RWPE2 (cell line): ENCODE measurements around the gene IRF7.

Source experiments
- ATAC-seq: fragments of 200-7000 bp; cut with Tn5 transposase; 3 replicates; pipeline ENCODE4 v1.9.1; 2021; ENCODE audit warnings: low read depth
- DNase-seq: peaks from one replicate; pipeline ENCODE4 v3.0.0-alpha.2; 2020; ENCODE audit warnings: low spot score
- H3K27ac ChIP-seq: fragments of 450-650 bp; 2 replicates; pipeline ENCODE4 v1.5.1; 2017; ENCODE audit warnings: mild to moderate bottlenecking; ENCODE audit not compliant: poor library complexity, severe bottlenecking
- H3K27me3 ChIP-seq: fragments of 250-450 bp; sonication (Bioruptor Pico); 2 replicates; pipeline ENCODE4 v1.5.1; 2021; ENCODE audit warnings: mild to moderate bottlenecking, moderate library complexity; ENCODE audit not compliant: insufficient read depth, poor library complexity, severe bottlenecking
- H3K36me3 ChIP-seq: fragments of 250-450 bp; sonication (Bioruptor Pico); 2 replicates; pipeline ENCODE4 v1.5.1; 2020; ENCODE audit warnings: low read depth, mild to moderate bottlenecking, moderate library complexity
- H3K4me1 ChIP-seq: fragments of 250-450 bp; sonication (Bioruptor Pico); 2 replicates; pipeline ENCODE4 v1.5.1; 2021; ENCODE audit warnings: mild to moderate bottlenecking, moderate library complexity; ENCODE audit not compliant: insufficient read depth, poor library complexity, severe bottlenecking
- H3K4me3 ChIP-seq: fragments of 250-450 bp; sonication (Bioruptor Pico); 2 replicates; pipeline ENCODE4 v1.5.1; 2021; ENCODE audit warnings: mild to moderate bottlenecking, moderate library complexity; ENCODE audit not compliant: severe bottlenecking
- H3K9me3 ChIP-seq: fragments of 250-450 bp; sonication (Bioruptor Pico); 2 replicates; pipeline ENCODE4 v1.5.1; 2021; ENCODE audit warnings: mild to moderate bottlenecking, moderate library complexity; ENCODE audit not compliant: severe bottlenecking
- TF ChIP-seq, protein P1 (sequence below): fragments of 450-650 bp; IDR thresholded peaks from one replicate; pipeline ENCODE4 v1.5.1; 2017; ENCODE audit warnings: mild to moderate bottlenecking, moderate library complexity; ENCODE audit not compliant: poor library complexity, severe bottlenecking

Gene IRF7

DNA sequence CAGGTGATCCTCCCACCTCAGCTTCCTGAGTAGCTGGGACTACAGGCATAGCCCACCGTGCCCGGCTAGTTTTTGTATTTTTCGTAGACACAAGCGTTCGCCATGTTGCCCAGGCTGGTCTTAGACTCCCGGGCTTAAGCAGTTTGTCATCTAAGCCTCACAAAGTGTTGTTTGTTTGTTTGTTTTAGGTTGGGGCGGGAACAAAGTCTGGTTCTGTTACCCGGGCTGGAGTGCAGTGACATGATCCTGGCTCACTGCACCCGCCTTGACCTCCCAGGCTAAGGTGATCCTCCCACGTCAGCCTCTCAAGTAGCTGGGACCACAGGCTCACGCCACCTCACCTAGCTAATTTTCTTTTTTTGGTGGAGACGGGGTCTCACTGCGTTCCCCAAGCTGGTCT is 12.6 kb downstream of the IRF7 start:
- no peaks in the 10 kb centered on the region for H3K9me3 ChIP-seq
- H3K36me3 ChIP-seq, result peaks cover 92% of the 10 kb centered on the region
- no peaks in the 10 kb centered on the region for H3K4me1 ChIP-seq
- no peak overlapping the region for H3K27ac ChIP-seq
- no peak for DNase-seq
- TF ChIP-seq, protein P1, sequence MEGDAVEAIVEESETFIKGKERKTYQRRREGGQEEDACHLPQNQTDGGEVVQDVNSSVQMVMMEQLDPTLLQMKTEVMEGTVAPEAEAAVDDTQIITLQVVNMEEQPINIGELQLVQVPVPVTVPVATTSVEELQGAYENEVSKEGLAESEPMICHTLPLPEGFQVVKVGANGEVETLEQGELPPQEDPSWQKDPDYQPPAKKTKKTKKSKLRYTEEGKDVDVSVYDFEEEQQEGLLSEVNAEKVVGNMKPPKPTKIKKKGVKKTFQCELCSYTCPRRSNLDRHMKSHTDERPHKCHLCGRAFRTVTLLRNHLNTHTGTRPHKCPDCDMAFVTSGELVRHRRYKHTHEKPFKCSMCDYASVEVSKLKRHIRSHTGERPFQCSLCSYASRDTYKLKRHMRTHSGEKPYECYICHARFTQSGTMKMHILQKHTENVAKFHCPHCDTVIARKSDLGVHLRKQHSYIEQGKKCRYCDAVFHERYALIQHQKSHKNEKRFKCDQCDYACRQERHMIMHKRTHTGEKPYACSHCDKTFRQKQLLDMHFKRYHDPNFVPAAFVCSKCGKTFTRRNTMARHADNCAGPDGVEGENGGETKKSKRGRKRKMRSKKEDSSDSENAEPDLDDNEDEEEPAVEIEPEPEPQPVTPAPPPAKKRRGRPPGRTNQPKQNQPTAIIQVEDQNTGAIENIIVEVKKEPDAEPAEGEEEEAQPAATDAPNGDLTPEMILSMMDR, result no peak
- H3K4me3 ChIP-seq, result no peak overlapping the region
- H3K27me3 ChIP-seq, result no peaks in the 10 kb centered on the region
- ATAC-seq, result no peak

DNA sequence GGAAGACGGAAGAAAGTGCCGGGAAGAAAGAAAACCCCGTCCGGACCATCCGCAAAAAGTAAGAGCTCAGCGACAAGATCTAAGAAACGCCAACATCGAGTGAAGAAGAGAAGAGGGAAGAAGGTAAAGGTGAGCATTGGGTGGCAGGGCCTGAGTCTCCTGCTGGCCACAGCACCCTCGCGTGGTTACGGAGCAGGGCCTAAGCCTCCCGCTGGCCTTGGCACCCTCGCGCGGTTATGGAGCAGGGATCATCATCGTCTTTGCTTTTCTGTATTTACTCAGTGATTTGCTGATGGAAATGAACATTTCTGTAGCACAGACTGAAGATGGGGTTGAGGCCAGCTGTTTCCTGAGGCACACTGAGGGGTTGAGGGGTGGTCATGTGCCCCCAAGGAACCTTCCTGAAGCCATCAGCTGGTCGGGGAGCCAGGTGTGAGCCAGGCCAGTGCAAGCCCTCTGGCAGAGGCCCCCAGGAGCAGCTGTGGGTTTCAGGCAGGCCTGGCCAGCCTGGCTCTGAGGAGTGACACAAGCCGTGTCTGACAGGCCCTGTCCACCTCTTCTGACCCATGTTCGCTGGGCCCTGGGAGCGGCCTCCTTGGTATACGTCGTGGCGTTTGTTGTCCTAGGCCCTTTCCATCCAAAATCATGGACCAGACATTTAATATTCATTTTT is 14.0 kb downstream of the IRF7 start:
- Histone ChIP-seq H3K36me3 (peaks cover 87% of the 10 kb centered on the region), H3K27me3 (no peaks in the 10 kb centered on the region), H3K4me1 (no peaks in the 10 kb centered on the region), H3K4me3 (no peak overlapping the region), H3K9me3 (no peaks in the 10 kb centered on the region), H3K27ac (no peak overlapping the region)
- TF ChIP-seq, protein P1, result no peak
- DNase-seq, result peak; percentile 49
- no peak for ATAC-seq

- Histone ChIP-seq H3K27ac (no peak overlapping the region), H3K27me3 (no peaks in the 10 kb centered on the region), H3K4me1 (no peaks in the 10 kb centered on the region), H3K9me3 (no peaks in the 10 kb centered on the region), H3K4me3 (no peak overlapping the region), H3K36me3 (peaks cover 89% of the 10 kb centered on the region)
- peak; percentile 68 for DNase-seq
- no peak for ATAC-seq
- TF ChIP-seq, protein P1, result no peak
These were observed 17.6 kb downstream of the IRF7 start for GRCh38 chr11:598005-598680.

GRCh38 chr11:597166-597725 is 18.5 kb downstream of the IRF7 start:
- Histone ChIP-seq H3K27me3 (no peaks in the 10 kb centered on the region), H3K4me1 (no peaks in the 10 kb centered on the region), H3K27ac (no peak overlapping the region), H3K4me3 (no peak overlapping the region), H3K36me3 (peaks cover 89% of the 10 kb centered on the region), H3K9me3 (no peaks in the 10 kb centered on the region)
- no peak for ATAC-seq
- TF ChIP-seq, protein P1, result no peak
- peak; percentile 47 for DNase-seq
